DMS153 treated with DMSO at 0.1 percent for 48 hours (cell line): ENCODE results near the gene HEATR5A.
"Not testable (repeated sequence)": the region's sequence is repeated elsewhere in the genome, so short reads cannot be mapped to it uniquely, and the experiment has no call there.

ENCODE experiments used
- DNase-seq: peaks from one replicate; lab custom pipeline; 2025; ENCODE audit not compliant: unreplicated experiment; lab: John Stamatoyannopoulos, UW

The HEATR5A gene

GRCh38 chr14:31391473-31391872, 28.9 kb downstream of the HEATR5A start:
- no peak for DNase-seq

- DNase-seq, result no peak
Observed at GRCh38 chr14:31389946-31390345, 30.4 kb downstream of the HEATR5A start.

DNA sequence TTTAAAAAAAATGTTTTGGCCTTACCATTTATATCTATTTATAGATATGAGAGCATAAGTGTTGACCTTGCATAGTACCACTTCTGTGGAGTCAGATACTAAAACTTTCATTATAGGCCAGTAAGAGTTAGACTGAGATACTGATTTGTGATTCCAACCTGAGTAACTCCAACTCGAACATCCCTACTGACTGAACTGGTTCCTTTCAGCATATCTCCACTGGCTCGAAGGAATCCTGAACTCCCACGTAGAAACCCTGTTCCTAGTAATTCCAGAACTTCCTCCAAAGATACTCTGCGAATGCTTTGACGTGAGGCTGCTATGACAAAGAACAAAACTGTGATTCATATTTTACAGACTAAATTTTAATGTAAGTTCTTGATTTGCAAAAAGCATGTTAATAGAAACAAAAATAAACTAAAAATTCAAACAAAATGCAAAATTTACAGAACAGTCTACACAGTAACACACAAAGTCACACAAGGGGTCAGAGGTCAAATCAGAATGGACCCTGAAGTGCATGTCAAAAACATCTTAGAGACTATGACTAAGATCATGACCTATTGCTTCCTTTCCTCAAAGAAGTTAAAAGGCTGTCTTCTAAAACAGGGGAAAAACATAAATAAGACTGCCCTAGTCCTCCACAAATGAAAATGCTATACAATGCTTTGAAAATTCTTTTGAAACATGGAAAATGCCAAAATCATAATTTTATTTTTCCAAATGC, 31.5 kb downstream of the HEATR5A start:
- no peak for DNase-seq

GRCh38 chr14:31387091-31387490, 33.3 kb downstream of the HEATR5A start:
- DNase-seq, result no peak

GRCh38 chr14:31386271-31386670, 34.1 kb downstream of the HEATR5A start:
- DNase-seq, result no peak

GRCh38 chr14:31382221-31382620, 38.1 kb downstream of the HEATR5A start:
- no peak for DNase-seq

DNA sequence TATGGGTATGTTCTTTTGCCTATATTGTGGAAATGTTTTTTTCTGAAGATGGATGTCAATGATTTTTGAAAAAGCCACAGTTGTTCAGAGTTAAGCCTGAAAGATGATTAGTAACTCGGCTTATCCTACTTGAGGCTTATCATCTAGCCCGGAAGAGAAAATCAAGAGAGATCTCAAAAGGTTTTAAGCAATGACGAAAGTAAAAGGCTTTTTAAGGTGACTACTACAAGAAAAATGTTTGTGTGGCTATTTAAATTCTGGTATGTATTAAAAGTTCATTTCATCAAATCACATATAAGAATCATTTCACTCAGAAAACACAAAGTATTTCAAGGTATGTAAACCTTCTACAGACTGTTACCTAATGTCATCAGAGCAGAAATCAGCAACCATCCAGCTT, 40.2 kb downstream of the HEATR5A start:
- DNase-seq, result no peak

GRCh38 chr14:31379125-31379947, 41.0 kb downstream of the HEATR5A start:
- DNase-seq, result not testable (repeated sequence)

DNA sequence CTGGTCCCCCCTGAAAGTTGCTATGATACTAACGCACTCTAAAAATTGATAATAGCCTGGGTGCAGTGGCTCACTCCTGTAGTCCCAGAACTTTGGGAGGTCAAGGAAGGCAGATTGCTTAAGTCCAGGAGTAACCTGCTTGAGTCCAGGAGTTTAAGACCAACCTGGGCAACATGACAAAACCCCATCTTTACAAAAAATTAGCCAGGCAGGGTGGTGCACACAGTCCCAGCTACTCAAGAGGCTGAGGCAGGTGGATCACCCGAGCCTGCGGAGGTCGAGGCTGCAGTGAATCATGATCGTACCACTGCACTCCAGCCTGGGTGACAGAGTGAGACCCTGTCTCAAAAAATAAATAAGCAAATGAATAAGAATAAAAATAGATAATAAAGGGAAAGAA, 42.9 kb downstream of the HEATR5A start:
- DNase-seq, result no peak

DNA sequence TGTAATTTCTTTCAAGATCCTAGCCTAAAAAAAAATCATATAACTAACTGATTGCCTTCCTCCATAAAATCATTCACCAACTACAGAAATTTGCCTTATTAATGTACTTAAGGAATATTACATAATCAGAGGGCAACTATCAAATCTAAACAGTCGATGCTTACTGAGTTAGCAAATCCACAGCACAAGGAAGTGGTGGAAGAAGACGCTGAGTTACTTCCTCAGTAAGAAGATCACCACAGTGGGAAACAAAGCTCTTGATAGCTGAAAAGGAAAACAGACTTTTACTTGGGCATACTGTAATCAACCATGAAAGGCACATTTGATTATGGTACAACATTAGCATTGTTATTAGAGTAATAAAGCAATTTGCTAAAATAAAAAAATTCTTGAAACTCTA, 48.7 kb downstream of the HEATR5A start:
- no peak for DNase-seq

GRCh38 chr14:31363331-31364073, 56.8 kb downstream of the HEATR5A start:
- DNase-seq, result no peak

DNA sequence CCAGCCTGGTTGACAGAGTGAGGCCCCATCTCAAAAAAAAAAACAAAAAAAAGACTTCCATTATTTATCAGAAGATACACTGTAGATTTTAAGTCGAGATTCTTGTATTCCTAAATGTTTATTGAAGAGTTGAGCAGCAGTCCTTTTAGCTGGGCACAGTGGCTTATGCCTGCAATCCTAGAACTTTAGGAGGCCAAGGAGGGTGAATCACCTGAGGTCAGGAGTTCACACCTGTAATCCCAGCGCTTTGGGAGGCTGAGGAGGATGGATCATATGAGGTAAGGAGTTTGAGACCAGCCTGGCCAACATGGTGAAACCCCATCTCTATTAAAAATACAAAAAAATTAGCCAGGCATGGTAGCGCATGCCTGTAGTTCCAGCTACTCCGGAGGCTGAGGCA, 57.6 kb downstream of the HEATR5A start:
- no peak for DNase-seq

GRCh38 chr14:31361761-31362160, 58.6 kb downstream of the HEATR5A start:
- DNase-seq, result not testable (repeated sequence)

DNA sequence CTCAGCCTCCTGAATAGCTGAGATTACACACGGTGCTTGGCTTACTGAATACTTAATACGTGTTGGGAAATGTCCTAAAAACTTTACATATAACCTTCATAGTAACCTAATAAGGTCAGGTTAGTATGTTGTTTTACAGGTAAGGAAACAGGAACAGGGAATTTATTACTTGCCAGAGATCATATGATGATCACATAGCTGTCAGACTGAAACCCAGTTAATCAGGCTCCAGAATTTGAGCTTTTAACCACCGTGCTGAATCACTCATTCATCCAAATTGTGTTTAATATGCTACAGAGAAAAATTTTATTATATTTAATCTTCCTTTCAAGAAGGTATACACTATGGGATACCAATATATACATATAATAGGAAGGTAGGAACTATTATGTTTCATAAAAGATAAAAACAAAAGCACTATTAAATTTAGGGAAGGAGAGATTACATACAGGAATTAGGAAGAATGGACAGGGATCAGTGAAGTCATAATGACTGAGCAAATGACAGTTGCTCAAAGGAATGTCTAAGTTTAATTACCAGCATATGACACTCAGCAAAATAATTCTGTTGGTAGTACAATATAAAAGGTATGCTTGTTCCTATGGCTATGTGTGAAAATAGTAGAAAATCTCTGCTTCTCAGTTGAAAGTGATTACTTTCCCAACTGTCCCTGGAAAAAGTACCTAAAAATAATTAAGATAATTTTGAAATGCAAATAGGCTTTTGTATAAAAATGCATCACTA, 59.3 kb downstream of the HEATR5A start:
- DNase-seq, result no peak

DNA sequence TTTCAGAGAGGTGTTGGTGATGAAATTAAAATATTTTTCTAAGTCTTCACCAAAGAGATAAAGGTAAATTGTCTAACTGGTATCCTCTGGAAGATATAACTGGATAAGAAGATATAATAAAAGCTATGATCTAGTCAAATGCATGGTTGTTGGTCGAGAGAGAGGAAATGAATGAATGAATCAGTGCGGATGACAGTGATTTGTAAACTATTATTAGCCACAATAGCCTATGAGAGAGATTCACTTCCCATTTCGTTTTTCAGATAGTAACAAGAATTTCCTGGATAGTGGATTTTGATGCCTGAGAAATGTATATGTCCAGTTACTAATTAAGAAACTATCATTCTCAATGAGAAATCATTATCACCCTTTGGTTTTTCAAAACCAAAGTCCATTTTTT, 63.1 kb downstream of the HEATR5A start:
- DNase-seq, result no peak

- no peak for DNase-seq
Observed at GRCh38 chr14:31346097-31346496, 74.3 kb downstream of the HEATR5A start.

DNA sequence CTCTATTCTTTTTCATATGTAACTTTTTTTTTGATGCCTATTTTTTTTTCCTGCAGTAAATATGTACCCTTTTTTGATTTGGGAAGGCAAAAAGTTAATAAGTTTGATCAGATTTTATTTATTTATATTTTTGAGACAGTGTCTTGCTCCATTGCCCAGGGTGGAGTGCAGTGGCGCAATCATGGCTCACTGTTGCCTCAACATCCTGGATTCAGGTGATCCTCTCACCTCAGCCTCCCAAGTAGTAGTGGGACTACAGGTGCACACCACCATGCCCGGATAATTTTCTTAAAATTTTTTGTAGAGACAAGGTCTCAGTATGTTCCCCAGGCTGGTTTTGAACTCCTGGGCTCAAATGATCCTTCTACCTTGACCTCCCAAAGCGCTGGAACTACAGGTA, 79.1 kb downstream of the HEATR5A start:
- no peak for DNase-seq

- DNase-seq, result no peak
Observed at GRCh38 chr14:31340297-31341063, 79.9 kb downstream of the HEATR5A start.

GRCh38 chr14:31339743-31340142, 80.6 kb downstream of the HEATR5A start:
- DNase-seq, result no peak

- no peak for DNase-seq
Observed at GRCh38 chr14:31337331-31337730, 83.0 kb downstream of the HEATR5A start.
